OCI-LY3 (cell line): ENCODE measurements around the gene SEC31B.

Experiments
- EZH2phosphoT487 ChIP-seq: fragments of 200-600 bp; shearing (Covaris generic); IDR thresholded peaks from 2 replicates; pipeline ENCODE4 v1.6.1; 2018; ENCODE audit warnings: antibody characterized with exemption, mixed run types, low read depth
- TF ChIP-seq, protein P1 (sequence below): fragments of 200-600, 300-600 bp; sonication (generic); IDR thresholded peaks from 2 replicates; pipeline ENCODE4 v1.5.1; 2014; ENCODE audit warnings: antibody characterized with exemption, low read length, low read depth

DNA sequence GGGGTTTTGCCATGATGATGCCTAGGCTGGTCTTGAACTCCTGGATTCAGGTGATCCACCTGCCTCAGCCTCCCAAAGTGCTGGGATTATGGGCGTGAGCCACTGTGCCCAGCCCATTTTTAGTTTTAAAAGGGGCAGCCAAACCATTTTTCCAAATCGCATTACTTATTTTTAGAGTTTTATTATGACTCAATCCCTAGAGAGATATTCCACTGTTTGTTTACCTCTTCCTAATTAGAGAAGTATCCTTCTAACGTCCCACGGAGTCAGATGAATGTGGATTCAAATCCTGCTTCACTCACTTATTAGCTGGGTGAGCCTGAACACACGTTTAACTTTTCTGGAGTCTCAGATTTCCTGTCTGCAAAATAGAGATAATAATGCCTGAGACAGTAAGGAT, 41.7 kb downstream of the SEC31B start:
- TF ChIP-seq, protein P1, sequence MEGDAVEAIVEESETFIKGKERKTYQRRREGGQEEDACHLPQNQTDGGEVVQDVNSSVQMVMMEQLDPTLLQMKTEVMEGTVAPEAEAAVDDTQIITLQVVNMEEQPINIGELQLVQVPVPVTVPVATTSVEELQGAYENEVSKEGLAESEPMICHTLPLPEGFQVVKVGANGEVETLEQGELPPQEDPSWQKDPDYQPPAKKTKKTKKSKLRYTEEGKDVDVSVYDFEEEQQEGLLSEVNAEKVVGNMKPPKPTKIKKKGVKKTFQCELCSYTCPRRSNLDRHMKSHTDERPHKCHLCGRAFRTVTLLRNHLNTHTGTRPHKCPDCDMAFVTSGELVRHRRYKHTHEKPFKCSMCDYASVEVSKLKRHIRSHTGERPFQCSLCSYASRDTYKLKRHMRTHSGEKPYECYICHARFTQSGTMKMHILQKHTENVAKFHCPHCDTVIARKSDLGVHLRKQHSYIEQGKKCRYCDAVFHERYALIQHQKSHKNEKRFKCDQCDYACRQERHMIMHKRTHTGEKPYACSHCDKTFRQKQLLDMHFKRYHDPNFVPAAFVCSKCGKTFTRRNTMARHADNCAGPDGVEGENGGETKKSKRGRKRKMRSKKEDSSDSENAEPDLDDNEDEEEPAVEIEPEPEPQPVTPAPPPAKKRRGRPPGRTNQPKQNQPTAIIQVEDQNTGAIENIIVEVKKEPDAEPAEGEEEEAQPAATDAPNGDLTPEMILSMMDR: no peak
- TF ChIP-seq EZH2phosphoT487: no peak
